AG04449 (cell line): ENCODE data around the gene ARL15.
A peak's percentile ranks its signal among the peaks of the same experiment; 100 is the strongest.

Source experiments
- CTCF ChIA-PET: fragments of 350-600 bp; formaldehyde crosslinking; extraction: SDS; loops from one replicate; lab custom pipeline; 2021; ENCODE audit warnings: antibody characterized with exemption; lab: Yijun Ruan, JAX
- POLR2A ChIA-PET: fragments of 400-600, 350-600 bp; formaldehyde crosslinking; extraction: SDS; loops from one replicate; lab custom pipeline; 2020; ENCODE audit warnings: antibody characterized with exemption, inconsistent platforms; lab: Yijun Ruan, JAX
- DNase-seq: peaks from one replicate; pipeline ENCODE4 v3.0.0-alpha.2; 2010; ENCODE audit warnings: low read depth, low spot score
- H3K4me3 ChIP-seq: 2 replicates; pipeline ENCODE4 v1.5.1; 2011; ENCODE audit warnings: low read depth, mild to moderate bottlenecking, control low read depth, low read length
- TF ChIP-seq, protein P1 (sequence below): IDR thresholded peaks from one replicate; pipeline ENCODE4 v1.5.1; 2011; ENCODE audit warnings: mild to moderate bottlenecking, moderate library complexity, low read length, control low read depth, inconsistent platforms; ENCODE audit not compliant: insufficient read depth; ENCODE audit errors: missing control alignments

Gene ARL15

DNA sequence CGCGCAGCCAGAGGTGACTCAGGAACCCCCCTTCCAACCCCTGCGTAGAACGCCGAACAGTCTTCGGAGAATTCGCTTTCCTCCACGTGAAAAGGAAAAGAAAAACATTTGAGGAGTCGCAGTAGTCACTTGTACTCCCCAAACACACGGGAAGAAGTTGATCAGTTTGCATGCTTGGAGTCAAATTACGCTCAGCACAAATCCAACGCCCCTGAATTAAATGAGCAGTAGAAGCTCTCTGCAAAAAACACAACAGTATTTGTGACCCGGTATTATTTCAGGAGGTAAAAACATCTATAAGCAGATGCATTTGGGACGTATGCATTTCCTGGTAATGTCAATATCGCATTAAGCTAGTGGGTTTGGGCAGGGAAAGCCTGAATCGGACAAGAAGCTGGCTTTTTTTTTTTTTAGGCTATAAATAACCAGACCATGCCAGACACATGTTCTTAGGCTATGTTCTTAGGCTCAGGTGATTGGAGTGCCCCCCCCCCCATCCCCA, 854 bp upstream of the ARL15 start:
- no peak for DNase-seq
- TF ChIP-seq, protein P1, sequence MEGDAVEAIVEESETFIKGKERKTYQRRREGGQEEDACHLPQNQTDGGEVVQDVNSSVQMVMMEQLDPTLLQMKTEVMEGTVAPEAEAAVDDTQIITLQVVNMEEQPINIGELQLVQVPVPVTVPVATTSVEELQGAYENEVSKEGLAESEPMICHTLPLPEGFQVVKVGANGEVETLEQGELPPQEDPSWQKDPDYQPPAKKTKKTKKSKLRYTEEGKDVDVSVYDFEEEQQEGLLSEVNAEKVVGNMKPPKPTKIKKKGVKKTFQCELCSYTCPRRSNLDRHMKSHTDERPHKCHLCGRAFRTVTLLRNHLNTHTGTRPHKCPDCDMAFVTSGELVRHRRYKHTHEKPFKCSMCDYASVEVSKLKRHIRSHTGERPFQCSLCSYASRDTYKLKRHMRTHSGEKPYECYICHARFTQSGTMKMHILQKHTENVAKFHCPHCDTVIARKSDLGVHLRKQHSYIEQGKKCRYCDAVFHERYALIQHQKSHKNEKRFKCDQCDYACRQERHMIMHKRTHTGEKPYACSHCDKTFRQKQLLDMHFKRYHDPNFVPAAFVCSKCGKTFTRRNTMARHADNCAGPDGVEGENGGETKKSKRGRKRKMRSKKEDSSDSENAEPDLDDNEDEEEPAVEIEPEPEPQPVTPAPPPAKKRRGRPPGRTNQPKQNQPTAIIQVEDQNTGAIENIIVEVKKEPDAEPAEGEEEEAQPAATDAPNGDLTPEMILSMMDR = no peak
- H3K4me3 ChIP-seq = peak overlapping the region; percentile 83
- ChIA-PET POLR2A (interaction anchor here (0.7 to 2.4 kb wide), 18 partner anchors 12 to 179 kb away, joined by 3 to 23 read pairs (median 6); no protein-coding TSS in a partner anchor), CTCF (interaction anchor here (1.0 to 8.0 kb wide), 16 partner anchors 10 to 205 kb away, joined by 3 to 45 read pairs (median 5); no protein-coding TSS in a partner anchor)

DNA sequence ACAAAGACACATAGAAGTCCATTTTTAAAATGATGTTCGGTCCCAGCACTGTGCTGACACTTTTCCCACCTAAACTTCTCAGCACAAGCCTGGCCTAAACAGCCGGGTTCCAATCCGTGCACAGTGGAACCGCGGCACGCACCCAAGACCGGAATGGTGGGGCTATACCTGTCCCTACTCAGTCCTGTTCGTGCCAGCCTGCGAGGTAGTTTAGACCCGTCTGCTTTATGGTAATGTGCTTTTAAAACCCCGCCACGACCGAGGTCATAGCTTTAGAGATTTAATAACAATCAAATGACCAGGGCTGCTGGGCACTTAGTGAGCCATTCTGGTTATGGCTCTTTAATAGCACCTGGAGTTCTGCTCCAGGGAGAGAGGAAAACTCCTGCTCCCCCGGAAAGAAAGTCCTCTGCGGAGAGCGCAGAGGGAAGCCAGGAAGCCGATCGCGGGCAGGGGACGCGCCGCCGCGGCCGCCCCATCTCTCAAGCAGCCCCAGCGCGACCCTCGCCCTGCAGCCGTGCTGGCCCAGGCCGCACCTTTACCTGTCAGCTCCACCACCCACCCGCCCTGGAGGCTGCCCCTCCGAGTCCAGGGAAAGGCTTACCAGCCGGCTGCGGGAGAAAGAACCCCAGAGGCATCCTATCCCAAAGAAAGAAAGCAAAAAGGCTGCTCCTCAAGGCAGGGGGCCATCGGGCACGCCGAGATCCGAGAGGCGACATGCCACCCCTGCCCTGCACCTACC, 511 bp downstream of the ARL15 start:
- no peak for DNase-seq
- TF ChIP-seq, protein P1 = no peak
- ChIA-PET CTCF (interaction anchor here (0.6 to 8.0 kb wide), 12 partner anchors 8 to 596 kb away, joined by 3 to 45 read pairs (median 5); no protein-coding TSS in a partner anchor), POLR2A (interaction anchor here (0.6 to 2.4 kb wide), 44 partner anchors 8 to 955 kb away, joined by 3 to 23 read pairs (median 4); partner anchors contain the start of gene HSPB3)
- H3K4me3 ChIP-seq = peak overlapping the region; percentile 83

DNA sequence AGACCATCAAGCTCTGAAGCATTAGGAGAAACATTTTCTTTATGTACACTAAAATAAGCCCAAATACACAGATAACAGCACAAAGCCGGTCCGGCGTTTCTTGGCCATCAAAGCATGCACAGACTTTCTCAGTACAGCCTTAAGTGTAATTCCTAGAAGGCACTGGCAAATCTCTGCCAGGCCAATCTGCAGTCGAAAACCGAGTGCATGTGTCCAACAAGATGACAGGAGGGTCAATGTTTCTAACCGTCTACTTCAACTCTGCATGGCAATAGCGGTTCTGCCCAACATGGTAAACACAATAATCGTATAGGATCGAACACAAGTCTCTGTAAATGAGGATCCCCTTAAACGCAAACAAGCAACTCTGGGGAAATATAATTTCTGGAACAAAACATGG, 1.1 kb downstream of the ARL15 start:
- peak overlapping the region; percentile 83 for H3K4me3 ChIP-seq
- POLR2A ChIA-PET = interaction anchor here (1.3 kb wide), 1 partner anchor 32 kb away, joined by 4 read pairs; no protein-coding TSS in a partner anchor
- no peak for DNase-seq
- TF ChIP-seq, protein P1 = no peak
- CTCF ChIA-PET = interaction anchor here (0.6 to 8.0 kb wide), 6 partner anchors 53 to 536 kb away, joined by 3 to 45 read pairs (median 6); no protein-coding TSS in a partner anchor

DNA sequence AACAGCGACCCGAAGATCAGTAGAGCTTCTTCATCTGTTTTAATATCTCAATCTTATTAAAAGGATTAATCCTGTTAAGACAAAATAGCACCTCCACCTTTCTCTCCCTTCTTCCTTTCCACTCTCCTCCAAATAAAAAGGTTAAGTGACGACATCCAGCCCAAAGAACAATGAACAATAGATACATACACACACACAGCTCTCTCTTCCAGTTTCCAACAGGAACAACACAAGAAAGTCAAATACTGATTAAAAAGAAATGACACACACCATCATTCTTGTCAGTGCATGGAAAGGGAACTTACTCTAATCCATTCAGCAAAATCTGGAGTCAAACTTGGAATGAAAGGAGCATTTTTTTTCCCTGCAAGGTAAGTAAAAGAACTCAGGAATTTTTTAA, 2.8 kb downstream of the ARL15 start:
- ChIA-PET POLR2A (no interaction called here), CTCF (interaction anchor here (2.1 kb wide), 1 partner anchor 64 kb away, joined by 12 read pairs; no protein-coding TSS in a partner anchor)
- H3K4me3 ChIP-seq = no peak overlapping the region
- TF ChIP-seq, protein P1 = no peak
- no peak for DNase-seq

DNA sequence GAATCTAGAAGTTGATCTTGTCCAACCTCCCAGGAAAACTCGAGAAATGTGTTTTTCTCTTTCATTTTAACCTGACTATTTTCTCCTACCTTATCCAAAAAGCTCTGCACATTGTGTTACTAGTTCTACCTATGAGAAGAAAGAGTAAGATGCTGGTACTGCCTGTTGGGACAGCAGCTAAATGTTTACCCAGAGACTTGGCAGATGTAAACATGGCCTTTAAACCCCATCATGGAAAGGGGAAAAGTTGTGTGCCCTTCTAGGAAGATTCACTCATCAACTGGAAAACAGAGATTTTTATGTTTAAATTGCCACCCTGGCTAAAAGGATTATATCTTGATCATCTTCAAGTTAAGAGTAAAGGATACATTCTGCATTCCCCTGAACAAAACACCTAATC, 3.5 kb downstream of the ARL15 start:
- H3K4me3 ChIP-seq = no peak overlapping the region
- no peak for DNase-seq
- ChIA-PET POLR2A (no interaction called here), CTCF (interaction anchor here (1.0 to 1.8 kb wide), 3 partner anchors 10 to 113 kb away, joined by 3 to 4 read pairs (median 4); no protein-coding TSS in a partner anchor)
- TF ChIP-seq, protein P1 = no peak

DNA sequence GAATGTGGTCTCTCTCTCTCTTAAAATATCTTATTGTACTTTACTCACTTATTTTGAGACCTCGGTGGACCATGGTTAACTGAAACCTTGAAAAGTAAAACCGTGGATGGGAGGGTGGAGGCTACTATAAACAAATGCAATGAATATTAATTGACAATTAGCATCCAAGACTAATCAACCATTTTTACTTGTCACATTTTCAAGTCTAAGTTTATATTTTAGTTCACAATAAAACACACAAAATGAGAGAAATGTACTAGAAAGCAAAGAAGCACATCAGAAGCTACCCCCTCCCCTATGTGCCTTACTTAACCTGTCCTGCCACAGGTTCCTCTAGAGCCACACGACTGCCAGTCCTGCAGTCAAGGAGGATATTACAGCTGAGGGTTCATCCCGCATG, 4.6 kb downstream of the ARL15 start:
- DNase-seq = no peak
- ChIA-PET CTCF (interaction anchor here (1.3 to 2.3 kb wide), 3 partner anchors 8 to 184 kb away, joined by 3 to 6 read pairs (median 4); no protein-coding TSS in a partner anchor), POLR2A (interaction anchor here (0.7 kb wide), 1 partner anchor 110 kb away, joined by 3 read pairs; no protein-coding TSS in a partner anchor)
- TF ChIP-seq, protein P1 = no peak
- no peak overlapping the region for H3K4me3 ChIP-seq
